CD4-positive, alpha-beta T cell (primary cell): ENCODE data around the gene ITSN1. TPM values are rescaled to one million over a fixed set of nuclear protein-coding genes. Genes with fewer than 3 reads are reported as not detected.

Experiments used
- ATAC-seq: fragments of 200-7000 bp; cut with Tn5 transposase; one replicate; pipeline ENCODE4 v1.10.0; 2022; ENCODE audit warnings: mild to moderate bottlenecking; ENCODE audit not compliant: poor library complexity
- CTCF ChIA-PET: fragments of 350-600 bp; sonication (Branson Sonifier 250); formaldehyde crosslinking; loops from one replicate; lab custom pipeline; 2021; ENCODE audit warnings: antibody characterized with exemption, inconsistent platforms; lab: Charles Lee
- POLR2A ChIA-PET: fragments of 350-600 bp; sonication (Branson Sonifier 250); formaldehyde crosslinking; loops from one replicate; lab custom pipeline; 2021; ENCODE audit warnings: antibody characterized with exemption, inconsistent platforms; lab: Charles Lee
- DNase-seq, 14 experiments: peaks; one replicate each; pipeline ENCODE4 v3.0.0-alpha.2; 2013 to 2020; ENCODE audit warnings: mixed read lengths in 2 of 14
- H3K27ac ChIP-seq, 2 donors: one replicate each; pipeline versions ENCODE4 v1.5.1 to v1.7.0; 2013; ENCODE audit warnings: low read length in 2 of 2, low read depth in 1 of 2, mild to moderate bottlenecking in 1 of 2
- H3K27me3 ChIP-seq, 2 experiments: 1 replicate in 1 of 2; 2 replicates in 1 of 2; pipeline versions ENCODE4 v1.6.1 to v1.7.0; 2013; ENCODE audit warnings: low read length in 2 of 2, control low read depth in 1 of 2, mild to moderate bottlenecking in 1 of 2, moderate library complexity in 1 of 2; ENCODE audit not compliant: insufficient read depth in 2 of 2, control insufficient read depth in 1 of 2
- H3K36me3 ChIP-seq: one replicate; pipeline ENCODE4 v1.6.1; 2013; ENCODE audit warnings: low read length, control low read depth; ENCODE audit not compliant: insufficient read depth
- H3K4me1 ChIP-seq: one replicate; pipeline ENCODE4 v1.6.1; 2013; ENCODE audit warnings: low read length, control low read depth; ENCODE audit not compliant: insufficient read depth
- H3K4me3 ChIP-seq: one replicate; pipeline ENCODE4 v1.5.1; 2013; ENCODE audit warnings: mild to moderate bottlenecking, low read length, moderate library complexity
- H3K9me3 ChIP-seq, 2 experiments: 1 replicate in 1 of 2; 2 replicates in 1 of 2; pipeline versions ENCODE4 v1.6.1 to v1.7.0; 2013; ENCODE audit warnings: low read length in 2 of 2, mild to moderate bottlenecking in 2 of 2, control low read depth in 1 of 2, moderate library complexity in 1 of 2; ENCODE audit not compliant: control insufficient read depth in 1 of 2, insufficient read depth in 1 of 2
- H3K27ac Mint-ChIP-seq: one replicate; pipeline ENCODE4 v1.8.0; 2020; ENCODE audit warnings: mixed read lengths
- H3K27me3 Mint-ChIP-seq: one replicate; pipeline ENCODE4 v1.8.0; 2021; ENCODE audit warnings: mixed read lengths
- H3K36me3 Mint-ChIP-seq: one replicate; pipeline ENCODE4 v1.8.0; 2021; ENCODE audit warnings: low read depth, mixed read lengths
- H3K4me1 Mint-ChIP-seq: one replicate; pipeline ENCODE4 v1.8.0; 2021; ENCODE audit warnings: low read depth, mixed read lengths
- H3K4me3 Mint-ChIP-seq: one replicate; pipeline ENCODE4 v1.8.0; 2020; ENCODE audit warnings: mild to moderate bottlenecking, mixed read lengths
- H3K9me3 Mint-ChIP-seq: one replicate; pipeline ENCODE4 v1.8.0; 2020; ENCODE audit warnings: mixed read lengths
- intact Hi-C, 2 experiments: fragments of 100-400 bp; cut with DNase I in 1 of 2; cut with micrococcal nuclease in 1 of 2; formaldehyde crosslinking; loops; one replicate each; pipeline versions ENCODE4 v1.15.1 to v1.9.0; 2023 to 2025; cut with DNase I, micrococcal nuclease
- total RNA-seq, 174 experiments: library from RNA in 2 of 174; stranded (reverse) in 2 of 174; gene quantifications; one replicate each; pipeline ENCODE4 v1.2.3 and lab custom pipeline; 2021 to 2026
- TF ChIP-seq, protein P1 (sequence below): fragments of 200-600 bp; IDR thresholded peaks from one replicate; pipeline ENCODE4 v1.8.0; 2022; ENCODE audit warnings: antibody characterized with exemption, mild to moderate bottlenecking

ITSN1 gene
- total RNA-seq, 2 experiments from 2014 or later: 2.1 to 3.0 TPM

DNA sequence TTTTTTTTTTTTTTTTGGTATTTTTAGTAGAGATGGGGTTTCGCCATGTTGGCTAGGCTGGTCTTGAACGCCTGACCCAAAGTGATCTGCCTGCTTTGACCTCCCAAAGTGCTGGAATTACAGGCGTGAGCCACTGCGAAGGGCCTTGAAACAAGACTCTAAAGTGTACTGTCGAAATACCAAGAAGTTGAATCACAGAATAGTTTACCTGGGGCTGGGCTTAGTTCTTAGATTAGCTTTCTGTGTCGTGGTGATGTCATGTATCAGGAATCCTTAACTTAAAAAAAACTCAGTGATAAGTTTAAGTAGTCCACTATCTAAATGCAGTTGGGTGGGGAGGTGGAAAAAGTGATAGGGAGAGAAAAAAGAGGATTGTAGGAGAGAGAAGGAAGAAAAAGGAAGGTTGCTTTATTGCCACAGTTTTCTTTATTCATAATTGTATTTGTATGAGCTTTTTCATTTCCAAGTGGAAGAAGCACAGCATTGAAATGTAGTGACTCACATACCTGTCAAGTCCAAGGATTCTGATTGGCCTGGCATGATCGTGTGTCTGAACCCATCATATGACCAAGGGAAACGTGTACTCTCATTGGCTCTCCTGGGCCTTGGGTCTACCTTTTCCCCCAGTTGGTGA lies 13.4 kb downstream of the ITSN1 start:
- ATAC-seq (no peak), DNase-seq (no peak)
- Histone ChIP-seq H3K4me1 (no peaks in the 10 kb centered on the region), H3K27me3 (no peaks in the 10 kb centered on the region), H3K9me3 (no peaks in the 10 kb centered on the region), H3K4me3 (no peak overlapping the region), H3K36me3 (no peaks in the 10 kb centered on the region), H3K27ac (no peak overlapping the region)
- ChIA-PET POLR2A (no interaction called here), CTCF (no interaction called here)
- Mint-ChIP-seq H3K9me3 (no peaks in the 10 kb centered on the region), H3K27me3 (no peaks in the 10 kb centered on the region), H3K36me3 (no peaks in the 10 kb centered on the region), H3K27ac (no peak overlapping the region), H3K4me1 (no peaks in the 10 kb centered on the region), H3K4me3 (no peak overlapping the region)
- intact Hi-C loops: no loop called here
- TF ChIP-seq, protein P1, sequence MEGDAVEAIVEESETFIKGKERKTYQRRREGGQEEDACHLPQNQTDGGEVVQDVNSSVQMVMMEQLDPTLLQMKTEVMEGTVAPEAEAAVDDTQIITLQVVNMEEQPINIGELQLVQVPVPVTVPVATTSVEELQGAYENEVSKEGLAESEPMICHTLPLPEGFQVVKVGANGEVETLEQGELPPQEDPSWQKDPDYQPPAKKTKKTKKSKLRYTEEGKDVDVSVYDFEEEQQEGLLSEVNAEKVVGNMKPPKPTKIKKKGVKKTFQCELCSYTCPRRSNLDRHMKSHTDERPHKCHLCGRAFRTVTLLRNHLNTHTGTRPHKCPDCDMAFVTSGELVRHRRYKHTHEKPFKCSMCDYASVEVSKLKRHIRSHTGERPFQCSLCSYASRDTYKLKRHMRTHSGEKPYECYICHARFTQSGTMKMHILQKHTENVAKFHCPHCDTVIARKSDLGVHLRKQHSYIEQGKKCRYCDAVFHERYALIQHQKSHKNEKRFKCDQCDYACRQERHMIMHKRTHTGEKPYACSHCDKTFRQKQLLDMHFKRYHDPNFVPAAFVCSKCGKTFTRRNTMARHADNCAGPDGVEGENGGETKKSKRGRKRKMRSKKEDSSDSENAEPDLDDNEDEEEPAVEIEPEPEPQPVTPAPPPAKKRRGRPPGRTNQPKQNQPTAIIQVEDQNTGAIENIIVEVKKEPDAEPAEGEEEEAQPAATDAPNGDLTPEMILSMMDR: no peak

DNA sequence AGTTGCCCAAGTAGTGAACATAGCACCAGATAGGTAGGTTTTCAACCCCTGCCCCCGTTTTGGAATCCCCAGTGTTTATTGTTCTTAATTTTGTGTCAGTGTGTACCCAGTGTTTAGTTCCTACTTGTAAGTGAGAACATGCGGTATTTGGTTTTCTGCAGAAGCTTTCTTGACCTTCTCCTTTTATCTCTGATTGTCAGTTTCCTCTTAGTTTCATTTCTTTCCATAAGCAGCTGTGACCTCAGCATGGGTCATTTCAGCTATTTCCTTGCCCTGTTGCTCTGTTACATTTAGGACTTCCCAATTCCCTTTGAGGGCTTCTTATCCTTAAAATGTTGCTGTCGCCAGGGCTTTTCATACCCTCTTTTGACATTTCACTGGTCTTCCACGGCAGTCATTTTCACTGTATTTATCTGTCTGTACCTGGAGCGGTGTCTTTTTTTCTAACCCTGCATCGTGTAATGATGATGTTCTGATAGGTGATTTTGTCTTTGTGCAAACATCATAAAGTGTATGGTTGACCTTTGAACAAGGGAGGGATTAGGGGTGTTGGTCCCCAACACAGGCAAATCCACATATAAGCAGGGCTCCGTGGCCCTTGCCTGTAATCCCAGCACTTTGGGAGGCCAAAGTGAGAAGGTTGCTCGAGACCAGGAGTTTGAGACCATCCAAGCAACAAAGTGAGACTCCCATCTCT lies 15.0 kb downstream of the ITSN1 start:
- Histone ChIP-seq H3K9me3 (no peaks in the 10 kb centered on the region), H3K4me1 (no peaks in the 10 kb centered on the region), H3K36me3 (no peaks in the 10 kb centered on the region), H3K27ac (no peak overlapping the region), H3K4me3 (no peak overlapping the region), H3K27me3 (no peaks in the 10 kb centered on the region)
- ChIA-PET POLR2A (no interaction called here), CTCF (no interaction called here)
- Mint-ChIP-seq H3K36me3 (no peaks in the 10 kb centered on the region), H3K4me3 (no peak overlapping the region), H3K27ac (no peak overlapping the region), H3K4me1 (no peaks in the 10 kb centered on the region), H3K9me3 (no peaks in the 10 kb centered on the region), H3K27me3 (no peaks in the 10 kb centered on the region)
- intact Hi-C loops: no loop called here
- ATAC-seq: no peak
- TF ChIP-seq, protein P1: no peak
- no peak for DNase-seq

DNA sequence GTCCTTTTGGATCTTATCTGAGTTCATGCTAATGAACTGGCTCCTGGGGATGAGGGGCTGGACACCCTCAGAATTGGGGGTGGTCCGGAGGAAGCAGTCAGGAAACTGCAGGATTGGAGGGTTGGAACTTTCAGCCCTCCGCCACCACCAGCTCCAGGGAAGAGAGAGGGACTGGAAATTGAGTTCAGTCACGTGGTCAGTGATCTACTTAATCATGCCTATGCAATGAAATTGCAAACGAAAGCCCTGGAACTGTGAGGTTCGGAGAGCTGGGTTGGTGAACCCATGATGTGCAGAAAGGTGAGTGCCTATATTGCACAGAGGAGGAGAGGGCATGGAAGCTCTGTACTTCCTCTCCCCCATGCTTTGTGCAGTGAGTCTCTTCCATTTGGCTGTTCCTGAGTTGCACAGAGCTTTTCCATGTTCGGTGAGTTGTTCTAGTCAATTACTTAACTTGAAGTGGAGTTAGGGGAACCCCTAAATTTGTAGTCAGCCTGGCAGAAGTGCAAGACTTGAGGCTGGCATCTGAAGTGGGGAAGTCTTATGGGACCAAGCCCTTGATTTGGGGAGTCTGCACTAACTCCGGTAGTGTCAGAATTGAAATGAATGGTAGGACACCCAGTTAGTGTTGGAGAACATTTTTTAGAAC lies 16.7 kb downstream of the ITSN1 start:
- intact Hi-C loops: no loop called here
- no peaks in the 10 kb centered on the region for H3K9me3 ChIP-seq
- ATAC-seq (no peak), DNase-seq (no peak)
- H3K4me1 Mint-ChIP-seq: no peaks in the 10 kb centered on the region
- H3K27ac ChIP-seq: no peak overlapping the region
- no peak overlapping the region for H3K4me3 ChIP-seq
- H3K4me1 ChIP-seq: no peaks in the 10 kb centered on the region
- no peaks in the 10 kb centered on the region for H3K9me3 Mint-ChIP-seq
- no peaks in the 10 kb centered on the region for H3K27me3 ChIP-seq
- H3K36me3 ChIP-seq: no peaks in the 10 kb centered on the region
- no peaks in the 10 kb centered on the region for H3K27me3 Mint-ChIP-seq
- no peak overlapping the region for H3K4me3 Mint-ChIP-seq
- H3K36me3 Mint-ChIP-seq: no peaks in the 10 kb centered on the region
- POLR2A ChIA-PET: no interaction called here
- CTCF ChIA-PET: no interaction called here
- TF ChIP-seq, protein P1: no peak
- H3K27ac Mint-ChIP-seq: no peak overlapping the region
